ENCODE data around the gene ROBO1. TPM values are rescaled to one million over a fixed set of nuclear protein-coding genes. Genes with fewer than 3 reads are reported as not detected.

The ROBO1 gene
- total RNA-seq, 1 donor from 2014 or later: 250 TPM

DNA sequence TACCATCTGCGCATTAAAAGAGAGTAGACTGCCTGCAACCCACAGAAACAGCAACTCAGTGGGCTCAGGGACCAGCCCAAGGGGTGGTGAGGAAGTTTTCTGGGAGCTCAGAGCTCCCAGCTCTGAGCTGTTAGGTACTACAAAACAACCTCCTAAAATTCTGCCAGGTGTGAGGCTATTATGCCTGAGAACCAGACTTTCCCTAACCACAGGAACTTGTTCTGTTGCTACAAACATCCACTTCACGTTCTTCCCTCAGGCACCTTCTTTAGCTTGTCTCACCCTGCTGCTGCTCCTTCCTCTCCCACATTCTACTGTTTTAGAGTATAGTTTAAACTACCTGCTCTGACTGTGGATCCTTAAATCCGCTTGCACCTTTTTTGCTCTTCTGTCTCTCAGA, 399.4 kb downstream of the ROBO1 start:
- Mint-ChIP-seq H3K9me3 (ENCODE audit: unreplicated experiment) (no peaks in the 10 kb centered on the region), H3K4me1 (ENCODE audit: unreplicated experiment) (peaks cover 3% of the 10 kb centered on the region), H3K27ac (ENCODE audit: unreplicated experiment) (no peak overlapping the region), H3K36me3 (ENCODE audit: low read depth, unreplicated experiment) (no peaks in the 10 kb centered on the region), H3K27me3 (ENCODE audit: unreplicated experiment) (peaks cover 1% of the 10 kb centered on the region), H3K4me3 (ENCODE audit: unreplicated experiment) (no peak overlapping the region)
- TF ChIP-seq, protein P1, sequence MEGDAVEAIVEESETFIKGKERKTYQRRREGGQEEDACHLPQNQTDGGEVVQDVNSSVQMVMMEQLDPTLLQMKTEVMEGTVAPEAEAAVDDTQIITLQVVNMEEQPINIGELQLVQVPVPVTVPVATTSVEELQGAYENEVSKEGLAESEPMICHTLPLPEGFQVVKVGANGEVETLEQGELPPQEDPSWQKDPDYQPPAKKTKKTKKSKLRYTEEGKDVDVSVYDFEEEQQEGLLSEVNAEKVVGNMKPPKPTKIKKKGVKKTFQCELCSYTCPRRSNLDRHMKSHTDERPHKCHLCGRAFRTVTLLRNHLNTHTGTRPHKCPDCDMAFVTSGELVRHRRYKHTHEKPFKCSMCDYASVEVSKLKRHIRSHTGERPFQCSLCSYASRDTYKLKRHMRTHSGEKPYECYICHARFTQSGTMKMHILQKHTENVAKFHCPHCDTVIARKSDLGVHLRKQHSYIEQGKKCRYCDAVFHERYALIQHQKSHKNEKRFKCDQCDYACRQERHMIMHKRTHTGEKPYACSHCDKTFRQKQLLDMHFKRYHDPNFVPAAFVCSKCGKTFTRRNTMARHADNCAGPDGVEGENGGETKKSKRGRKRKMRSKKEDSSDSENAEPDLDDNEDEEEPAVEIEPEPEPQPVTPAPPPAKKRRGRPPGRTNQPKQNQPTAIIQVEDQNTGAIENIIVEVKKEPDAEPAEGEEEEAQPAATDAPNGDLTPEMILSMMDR (IDR thresholded peaks at IDR 0.05; ENCODE audit: unreplicated experiment): no peak
- DNase-seq (ENCODE audit: low spot score): no peak

DNA sequence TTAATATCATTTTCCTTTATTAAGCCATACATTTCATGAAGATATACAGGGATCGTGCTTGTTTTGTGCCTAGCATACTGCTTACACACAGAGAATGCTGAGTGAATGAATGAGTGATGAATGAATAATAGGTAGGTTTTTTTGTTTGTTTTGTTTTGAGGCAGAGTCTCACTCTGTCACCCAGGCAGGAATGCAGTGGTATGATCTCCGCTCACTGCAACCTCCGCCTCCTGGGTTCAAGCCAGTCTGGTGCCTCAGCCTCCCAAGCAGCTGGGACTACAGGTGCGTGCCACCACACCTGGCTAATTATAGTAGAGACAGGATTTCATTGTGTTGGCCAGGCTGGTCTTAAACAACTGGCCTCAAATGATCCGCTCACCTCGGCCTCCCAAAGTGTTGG, 400.0 kb downstream of the ROBO1 start:
- H3K9me3 Mint-ChIP-seq (ENCODE audit: unreplicated experiment): no peaks in the 10 kb centered on the region
- no peak overlapping the region for H3K4me3 Mint-ChIP-seq (ENCODE audit: unreplicated experiment)
- no peak overlapping the region for H3K27ac Mint-ChIP-seq (ENCODE audit: unreplicated experiment)
- peaks cover 3% of the 10 kb centered on the region for H3K4me1 Mint-ChIP-seq (ENCODE audit: unreplicated experiment)
- peaks cover 1% of the 10 kb centered on the region for H3K27me3 Mint-ChIP-seq (ENCODE audit: unreplicated experiment)
- TF ChIP-seq, protein P1 (IDR thresholded peaks at IDR 0.05; ENCODE audit: unreplicated experiment): no peak
- H3K36me3 Mint-ChIP-seq (ENCODE audit: low read depth, unreplicated experiment): no peaks in the 10 kb centered on the region
- no peak for DNase-seq (ENCODE audit: low spot score)

DNA sequence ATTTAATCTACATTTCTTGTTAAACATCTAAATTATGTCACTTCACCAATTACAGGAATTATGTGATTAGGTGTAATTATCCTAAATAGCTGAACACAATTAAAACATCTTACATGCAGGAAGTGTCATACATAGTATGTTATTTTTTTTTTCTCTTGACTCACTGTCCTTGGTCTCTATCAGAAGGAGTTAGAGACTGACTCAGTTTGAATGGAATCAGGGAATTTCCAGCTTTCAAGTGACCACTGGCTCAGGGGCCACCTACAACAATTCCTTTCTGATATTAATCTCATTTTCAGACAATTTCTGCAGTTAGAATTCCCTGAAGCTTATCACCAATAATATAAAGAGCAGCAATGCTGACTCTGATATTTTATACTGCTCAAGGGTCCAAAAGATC, 400.7 kb downstream of the ROBO1 start:
- DNase-seq (ENCODE audit: low spot score): no peak
- Mint-ChIP-seq H3K36me3 (ENCODE audit: low read depth, unreplicated experiment) (no peaks in the 10 kb centered on the region), H3K27ac (ENCODE audit: unreplicated experiment) (no peak overlapping the region), H3K27me3 (ENCODE audit: unreplicated experiment) (peaks cover 1% of the 10 kb centered on the region), H3K4me3 (ENCODE audit: unreplicated experiment) (no peak overlapping the region), H3K9me3 (ENCODE audit: unreplicated experiment) (no peaks in the 10 kb centered on the region), H3K4me1 (ENCODE audit: unreplicated experiment) (peaks cover 3% of the 10 kb centered on the region)
- TF ChIP-seq, protein P1 (IDR thresholded peaks at IDR 0.05; ENCODE audit: unreplicated experiment): no peak

DNA sequence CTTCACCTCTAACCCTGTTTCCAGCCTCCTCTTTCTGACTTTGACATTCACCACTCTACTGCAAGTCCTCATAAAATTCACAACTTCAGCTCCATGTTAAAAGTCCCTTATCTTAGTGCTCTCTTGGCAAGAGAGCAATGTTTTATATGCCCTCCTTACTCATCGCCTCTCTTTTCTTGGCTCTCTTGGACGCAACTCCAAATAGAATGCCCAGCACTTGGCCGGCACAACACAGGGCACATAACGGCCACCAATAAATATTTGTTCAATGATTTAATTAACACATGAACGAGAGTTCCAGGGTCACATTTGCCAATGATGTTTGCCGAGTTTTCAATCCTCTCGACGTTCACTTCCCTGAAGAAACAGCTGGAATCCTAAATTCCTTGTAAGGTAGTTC, 401.4 kb downstream of the ROBO1 start:
- Mint-ChIP-seq H3K9me3 (ENCODE audit: unreplicated experiment) (no peaks in the 10 kb centered on the region), H3K4me1 (ENCODE audit: unreplicated experiment) (peaks cover 3% of the 10 kb centered on the region), H3K36me3 (ENCODE audit: low read depth, unreplicated experiment) (no peaks in the 10 kb centered on the region), H3K4me3 (ENCODE audit: unreplicated experiment) (no peak overlapping the region), H3K27me3 (ENCODE audit: unreplicated experiment) (peaks cover 1% of the 10 kb centered on the region), H3K27ac (ENCODE audit: unreplicated experiment) (no peak overlapping the region)
- TF ChIP-seq, protein P1 (IDR thresholded peaks at IDR 0.05; ENCODE audit: unreplicated experiment): no peak
- no peak for DNase-seq (ENCODE audit: low spot score)

DNA sequence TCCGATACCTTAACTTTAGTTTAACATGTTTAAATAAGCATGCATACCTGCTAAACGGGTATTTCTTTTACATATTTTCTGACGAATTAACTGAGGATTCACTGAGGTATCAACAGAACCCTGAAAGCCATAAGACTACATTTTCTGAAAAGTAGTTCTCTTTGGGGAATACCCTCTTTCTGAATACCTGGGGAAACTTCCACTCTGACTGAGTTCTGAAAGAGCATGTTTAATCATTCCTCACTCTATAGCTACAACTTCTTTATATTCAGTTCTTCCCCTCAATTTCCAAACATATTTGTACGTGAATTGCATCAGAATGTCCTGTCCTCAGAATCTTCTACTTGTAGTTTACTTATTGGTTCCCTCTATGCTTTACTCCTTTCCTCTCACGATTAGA, 403.0 kb downstream of the ROBO1 start:
- no peak for DNase-seq (ENCODE audit: low spot score)
- Mint-ChIP-seq H3K36me3 (ENCODE audit: low read depth, unreplicated experiment) (no peaks in the 10 kb centered on the region), H3K4me1 (ENCODE audit: unreplicated experiment) (peaks cover 3% of the 10 kb centered on the region), H3K4me3 (ENCODE audit: unreplicated experiment) (no peak overlapping the region), H3K9me3 (ENCODE audit: unreplicated experiment) (no peaks in the 10 kb centered on the region), H3K27me3 (ENCODE audit: unreplicated experiment) (peaks cover under 1% of the 10 kb centered on the region), H3K27ac (ENCODE audit: unreplicated experiment) (no peak overlapping the region)
- TF ChIP-seq, protein P1 (IDR thresholded peaks at IDR 0.05; ENCODE audit: unreplicated experiment): no peak

All from endothelial cell (in vitro differentiated cells).